ENCODE measurements around the gene MYT1. TPM values are rescaled to one million over a fixed set of nuclear protein-coding genes. Genes with fewer than 3 reads are reported as not detected.

MYT1 gene
- total RNA-seq, 1 experiment from 2014 or later = 2.0 TPM

DNA sequence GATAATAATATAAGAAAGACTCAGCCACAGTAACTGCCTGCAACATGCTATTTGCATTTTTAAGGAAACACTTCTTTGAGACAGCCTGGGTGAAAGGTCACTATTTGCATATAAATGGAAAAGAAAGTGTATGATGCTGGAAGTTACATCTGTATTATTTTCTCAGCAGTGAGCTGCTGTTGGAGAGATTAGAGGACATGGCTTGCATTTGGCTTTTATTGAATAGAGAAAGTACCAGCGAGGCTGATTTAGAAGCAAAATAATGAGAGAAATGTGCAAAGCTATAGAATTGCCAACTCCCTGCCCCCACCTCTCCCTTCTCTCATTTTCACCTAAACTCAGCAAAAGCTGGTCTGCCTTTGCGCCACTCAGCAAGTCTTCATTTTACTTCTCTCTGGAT is 12.7 kb downstream of the MYT1 start (continued):
- TF ChIP-seq IRF1 (CRISPR knock-in tag; IDR thresholded peaks at IDR 0.05) (no peak), ZNF121 (CRISPR knock-in tag; IDR thresholded peaks at IDR 0.05) (no peak), TEAD4 (CRISPR knock-in tag; IDR thresholded peaks at IDR 0.05) (no peak)

- ChIA-PET CTCF (interaction anchor here (0.6 to 1.5 kb wide), 6 partner anchors 11 to 204 kb away, joined by 3 to 8 read pairs (median 4); partner anchors contain the start of gene LKAAEAR1), POLR2A (no interaction called here)
- H3K27ac Mint-ChIP-seq = peak overlapping the region; percentile 70; the same call in 1 of the 2 replicates
- peaks cover 20% of the 10 kb centered on the region for H3K4me1 Mint-ChIP-seq
- H3K36me3 Mint-ChIP-seq = peaks cover 4% of the 10 kb centered on the region
- ATAC-seq (no peak), DNase-seq (ENCODE audit: low spot score) (no peak)
- H3K9me3 Mint-ChIP-seq = peaks cover 15% of the 10 kb centered on the region
- TF ChIP-seq ZNF219 (CRISPR knock-in tag; IDR thresholded peaks at IDR 0.05; ENCODE audit: borderline replicate concordance) (no peak), NFATC4 (CRISPR knock-in tag; IDR thresholded peaks at IDR 0.05) (no peak), MXD4 (CRISPR knock-in tag; IDR thresholded peaks at IDR 0.05; ENCODE audit: borderline replicate concordance) (no peak), CREB1 (CRISPR knock-in tag; IDR thresholded peaks at IDR 0.05) (no peak), CREM (CRISPR knock-in tag; IDR thresholded peaks at IDR 0.05) (no peak), ATF6 (CRISPR knock-in tag; IDR thresholded peaks at IDR 0.05) (no peak), GABPB1 (CRISPR knock-in tag; IDR thresholded peaks at IDR 0.05) (no peak), KAT7 (CRISPR knock-in tag; IDR thresholded peaks at IDR 0.05; ENCODE audit: borderline replicate concordance) (no peak)
- peaks cover 34% of the 10 kb centered on the region for H3K27me3 Mint-ChIP-seq (ENCODE audit: low read depth)
- peak overlapping the region; percentile 49 for H3K4me3 Mint-ChIP-seq
Measured at GRCh38 chr20:64177384-64177783, 13.1 kb downstream of the MYT1 start.

GRCh38 chr20:64177787-64178186 is 13.5 kb downstream of the MYT1 start:
- H3K27ac Mint-ChIP-seq = no peak overlapping the region
- peaks cover 30% of the 10 kb centered on the region for H3K27me3 Mint-ChIP-seq (ENCODE audit: low read depth)
- H3K4me3 Mint-ChIP-seq = peak overlapping the region; percentile 12; the same call in 1 of the 2 replicates
- peaks cover 4% of the 10 kb centered on the region for H3K36me3 Mint-ChIP-seq
- DNase-seq (ENCODE audit: low spot score) (no peak), ATAC-seq (no peak)
- peaks cover 20% of the 10 kb centered on the region for H3K4me1 Mint-ChIP-seq
- TF ChIP-seq EMX1 (CRISPR knock-in tag; IDR thresholded peaks at IDR 0.05) (no peak), FOXP4 (CRISPR knock-in tag; IDR thresholded peaks at IDR 0.05) (no peak), GABPB1 (CRISPR knock-in tag; IDR thresholded peaks at IDR 0.05) (no peak), IRF2 (CRISPR knock-in tag; IDR thresholded peaks at IDR 0.05; ENCODE audit: borderline replicate concordance, low read depth) (no peak), ZNF416 (CRISPR knock-in tag; IDR thresholded peaks at IDR 0.05) (no peak), FOXK1 (CRISPR knock-in tag; IDR thresholded peaks at IDR 0.05) (no peak), RORB (CRISPR knock-in tag; IDR thresholded peaks at IDR 0.05) (no peak), TP53 (CRISPR knock-in tag; IDR thresholded peaks at IDR 0.05) (no peak), NFE2L1 (CRISPR knock-in tag; IDR thresholded peaks at IDR 0.05) (no peak), OVOL2 (CRISPR knock-in tag; IDR thresholded peaks at IDR 0.05; ENCODE audit: borderline replicate concordance) (no peak)
- TF ChIP-seq, protein P1, sequence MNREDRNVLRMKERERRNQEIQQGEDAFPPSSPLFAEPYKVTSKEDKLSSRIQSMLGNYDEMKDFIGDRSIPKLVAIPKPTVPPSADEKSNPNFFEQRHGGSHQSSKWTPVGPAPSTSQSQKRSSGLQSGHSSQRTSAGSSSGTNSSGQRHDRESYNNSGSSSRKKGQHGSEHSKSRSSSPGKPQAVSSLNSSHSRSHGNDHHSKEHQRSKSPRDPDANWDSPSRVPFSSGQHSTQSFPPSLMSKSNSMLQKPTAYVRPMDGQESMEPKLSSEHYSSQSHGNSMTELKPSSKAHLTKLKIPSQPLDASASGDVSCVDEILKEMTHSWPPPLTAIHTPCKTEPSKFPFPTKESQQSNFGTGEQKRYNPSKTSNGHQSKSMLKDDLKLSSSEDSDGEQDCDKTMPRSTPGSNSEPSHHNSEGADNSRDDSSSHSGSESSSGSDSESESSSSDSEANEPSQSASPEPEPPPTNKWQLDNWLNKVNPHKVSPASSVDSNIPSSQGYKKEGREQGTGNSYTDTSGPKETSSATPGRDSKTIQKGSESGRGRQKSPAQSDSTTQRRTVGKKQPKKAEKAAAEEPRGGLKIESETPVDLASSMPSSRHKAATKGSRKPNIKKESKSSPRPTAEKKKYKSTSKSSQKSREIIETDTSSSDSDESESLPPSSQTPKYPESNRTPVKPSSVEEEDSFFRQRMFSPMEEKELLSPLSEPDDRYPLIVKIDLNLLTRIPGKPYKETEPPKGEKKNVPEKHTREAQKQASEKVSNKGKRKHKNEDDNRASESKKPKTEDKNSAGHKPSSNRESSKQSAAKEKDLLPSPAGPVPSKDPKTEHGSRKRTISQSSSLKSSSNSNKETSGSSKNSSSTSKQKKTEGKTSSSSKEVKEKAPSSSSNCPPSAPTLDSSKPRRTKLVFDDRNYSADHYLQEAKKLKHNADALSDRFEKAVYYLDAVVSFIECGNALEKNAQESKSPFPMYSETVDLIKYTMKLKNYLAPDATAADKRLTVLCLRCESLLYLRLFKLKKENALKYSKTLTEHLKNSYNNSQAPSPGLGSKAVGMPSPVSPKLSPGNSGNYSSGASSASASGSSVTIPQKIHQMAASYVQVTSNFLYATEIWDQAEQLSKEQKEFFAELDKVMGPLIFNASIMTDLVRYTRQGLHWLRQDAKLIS (CRISPR knock-in tag; IDR thresholded peaks at IDR 0.05; ENCODE audit: borderline replicate concordance) = no peak
- TF ChIP-seq, protein P2, sequence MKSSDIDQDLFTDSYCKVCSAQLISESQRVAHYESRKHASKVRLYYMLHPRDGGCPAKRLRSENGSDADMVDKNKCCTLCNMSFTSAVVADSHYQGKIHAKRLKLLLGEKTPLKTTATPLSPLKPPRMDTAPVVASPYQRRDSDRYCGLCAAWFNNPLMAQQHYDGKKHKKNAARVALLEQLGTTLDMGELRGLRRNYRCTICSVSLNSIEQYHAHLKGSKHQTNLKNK (CRISPR knock-in tag; IDR thresholded peaks at IDR 0.05) = no peak
- TF ChIP-seq, protein P3, sequence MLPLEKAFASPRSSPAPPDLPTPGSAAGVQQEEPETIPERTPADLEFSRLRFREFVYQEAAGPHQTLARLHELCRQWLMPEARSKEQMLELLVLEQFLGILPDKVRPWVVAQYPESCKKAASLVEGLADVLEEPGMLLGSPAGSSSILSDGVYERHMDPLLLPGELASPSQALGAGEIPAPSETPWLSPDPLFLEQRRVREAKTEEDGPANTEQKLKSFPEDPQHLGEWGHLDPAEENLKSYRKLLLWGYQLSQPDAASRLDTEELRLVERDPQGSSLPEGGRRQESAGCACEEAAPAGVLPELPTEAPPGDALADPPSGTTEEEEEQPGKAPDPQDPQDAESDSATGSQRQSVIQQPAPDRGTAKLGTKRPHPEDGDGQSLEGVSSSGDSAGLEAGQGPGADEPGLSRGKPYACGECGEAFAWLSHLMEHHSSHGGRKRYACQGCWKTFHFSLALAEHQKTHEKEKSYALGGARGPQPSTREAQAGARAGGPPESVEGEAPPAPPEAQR (CRISPR knock-in tag; IDR thresholded peaks at IDR 0.05) = no peak
- ChIA-PET CTCF (interaction anchor here (0.9 to 1.5 kb wide), 4 partner anchors 11 to 46 kb away, joined by 3 to 8 read pairs (median 4); no protein-coding TSS in a partner anchor), POLR2A (no interaction called here)
- H3K9me3 Mint-ChIP-seq = peaks cover 15% of the 10 kb centered on the region
